ENCODE results near the gene CRELD2.

DNA sequence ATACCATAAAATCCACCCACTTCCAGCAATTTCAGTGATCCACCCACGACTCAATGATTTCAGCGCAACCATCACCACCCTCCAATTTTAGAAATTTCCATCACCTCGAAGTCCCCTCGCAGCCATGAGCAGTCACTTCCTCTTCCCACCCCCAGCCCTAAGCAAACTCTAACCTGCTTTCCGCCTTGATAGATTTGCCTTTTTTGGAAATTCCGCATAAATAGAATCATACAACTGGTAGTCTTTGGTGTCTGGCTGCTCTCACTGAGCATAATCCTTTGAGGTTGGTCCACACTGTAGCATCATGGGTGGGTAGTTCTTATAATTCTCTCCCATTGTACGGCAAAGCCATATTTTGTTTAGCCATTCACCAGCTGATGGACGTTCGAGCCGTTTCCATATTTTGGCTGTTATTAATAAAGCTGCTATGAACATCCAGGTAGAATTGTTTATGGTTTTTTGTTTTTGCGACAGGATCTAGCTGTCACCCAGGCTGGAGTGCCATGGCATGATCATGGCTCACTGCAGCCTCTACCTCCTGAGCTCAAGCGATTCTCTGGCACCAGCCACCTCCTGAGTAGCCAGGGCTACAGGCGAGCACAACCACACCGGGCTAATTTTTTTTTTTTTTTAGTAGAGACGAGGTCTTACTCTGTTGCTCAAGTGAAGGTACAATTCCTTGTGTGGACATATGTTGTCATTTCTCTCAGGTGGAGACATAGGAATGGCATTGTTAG is 58.2 kb downstream of the CRELD2 start:
- TF ChIP-seq, protein P1, sequence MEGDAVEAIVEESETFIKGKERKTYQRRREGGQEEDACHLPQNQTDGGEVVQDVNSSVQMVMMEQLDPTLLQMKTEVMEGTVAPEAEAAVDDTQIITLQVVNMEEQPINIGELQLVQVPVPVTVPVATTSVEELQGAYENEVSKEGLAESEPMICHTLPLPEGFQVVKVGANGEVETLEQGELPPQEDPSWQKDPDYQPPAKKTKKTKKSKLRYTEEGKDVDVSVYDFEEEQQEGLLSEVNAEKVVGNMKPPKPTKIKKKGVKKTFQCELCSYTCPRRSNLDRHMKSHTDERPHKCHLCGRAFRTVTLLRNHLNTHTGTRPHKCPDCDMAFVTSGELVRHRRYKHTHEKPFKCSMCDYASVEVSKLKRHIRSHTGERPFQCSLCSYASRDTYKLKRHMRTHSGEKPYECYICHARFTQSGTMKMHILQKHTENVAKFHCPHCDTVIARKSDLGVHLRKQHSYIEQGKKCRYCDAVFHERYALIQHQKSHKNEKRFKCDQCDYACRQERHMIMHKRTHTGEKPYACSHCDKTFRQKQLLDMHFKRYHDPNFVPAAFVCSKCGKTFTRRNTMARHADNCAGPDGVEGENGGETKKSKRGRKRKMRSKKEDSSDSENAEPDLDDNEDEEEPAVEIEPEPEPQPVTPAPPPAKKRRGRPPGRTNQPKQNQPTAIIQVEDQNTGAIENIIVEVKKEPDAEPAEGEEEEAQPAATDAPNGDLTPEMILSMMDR (IDR thresholded peaks at IDR 0.05; ENCODE audit: borderline replicate concordance, extremely low read depth, low read length, poor library complexity, severe bottlenecking): no peak
- TF ChIP-seq EZH2 (IDR thresholded peaks at IDR 0.05; ENCODE audit: borderline replicate concordance, low read depth, low read length, severe bottlenecking): no peak
